ENCODE measurements around the gene PLEKHG7.

GRCh38 chr12:92665496-92665895, 37.3 kb upstream of the PLEKHG7 start:
- TF ChIP-seq CTCF (conservative IDR thresholded peaks at IDR 0.05; ENCODE audit: low read depth, low read length) (no peak), EZH2 (IDR thresholded peaks at IDR 0.05; ENCODE audit: borderline replicate concordance, low read depth, low read length, poor library complexity, severe bottlenecking) (no peak)

Measured in A673 (cell line).